Activated T-helper 1 cell treated with anti-CD3 and anti-CD28 coated beads, Interleukin-12 subunit alpha, Interleukin-12 subunit beta, Interleukin-2, Interleukin-4 antibody, amounts not matched to agents 30 ng/mL and 10 ng/mL and 1 ng/mL, durations not matched to agents 14 hours and 24 hours and 36 hours (primary cell): Measurements from ENCODE around the gene ULBP3. TPM values are rescaled to one million over a fixed set of nuclear protein-coding genes. Genes with fewer than 3 reads are reported as not detected.
"Not testable (repeated sequence)": the region's sequence is repeated elsewhere in the genome, so short reads cannot be mapped to it uniquely, and the experiment has no call there.

Source experiments
- DNase-seq: peaks from one replicate; pipeline ENCODE4 v3.0.0; 2021; ENCODE audit warnings: low spot score
- H3K27ac Mint-ChIP-seq: one replicate; pipeline ENCODE4 v1.8.0; 2021; ENCODE audit warnings: mild to moderate bottlenecking, mixed read lengths
- H3K27me3 Mint-ChIP-seq: one replicate; pipeline ENCODE4 v1.8.0; 2022; ENCODE audit warnings: mild to moderate bottlenecking, moderate library complexity, mixed read lengths; ENCODE audit not compliant: insufficient read depth
- H3K36me3 Mint-ChIP-seq: one replicate; pipeline ENCODE4 v1.8.0; 2021; ENCODE audit warnings: low read depth, mixed read lengths
- H3K4me1 Mint-ChIP-seq: one replicate; pipeline ENCODE4 v1.8.0; 2021; ENCODE audit warnings: low read depth, mixed read lengths
- H3K4me3 Mint-ChIP-seq: one replicate; pipeline ENCODE4 v1.8.0; 2021; ENCODE audit warnings: mild to moderate bottlenecking, moderate library complexity, mixed read lengths
- H3K9me3 Mint-ChIP-seq: one replicate; pipeline ENCODE4 v1.8.0; 2021; ENCODE audit warnings: mixed read lengths
- intact Hi-C: fragments of 100-400 bp; cut with micrococcal nuclease; formaldehyde crosslinking; loops from one replicate; pipeline ENCODE4 v1.15.1; 2024
- total RNA-seq: library from RNA; stranded (reverse); gene quantifications from 2 replicates; pipeline ENCODE4 v1.2.3, GENCODE V29; 2022

Gene ULBP3
- total RNA-seq, 1 donor from 2014 or later: not detected

GRCh38 chr6:150070236-150070818 lies 1.4 kb upstream of the ULBP3 start:
- Mint-ChIP-seq H3K9me3 (no peaks in the 10 kb centered on the region), H3K4me1 (peaks cover 16% of the 10 kb centered on the region), H3K36me3 (no peaks in the 10 kb centered on the region), H3K27me3 (peaks cover 34% of the 10 kb centered on the region), H3K27ac (no peak overlapping the region), H3K4me3 (no peak overlapping the region)
- no peak for DNase-seq
- intact Hi-C loops: no loop called here

GRCh38 chr6:150069706-150070105 lies 785 bp upstream of the ULBP3 start:
- peaks cover 16% of the 10 kb centered on the region for H3K4me1 Mint-ChIP-seq
- H3K27ac Mint-ChIP-seq: no peak overlapping the region
- intact Hi-C loops: loop anchor here (2.0 to 5.0 kb wide), 2 partner anchors 62 to 135 kb away; no protein-coding TSS in a partner anchor
- DNase-seq: no peak
- H3K36me3 Mint-ChIP-seq: no peaks in the 10 kb centered on the region
- peak overlapping the region; percentile 44 for H3K4me3 Mint-ChIP-seq
- H3K27me3 Mint-ChIP-seq: peaks cover 30% of the 10 kb centered on the region
- H3K9me3 Mint-ChIP-seq: no peaks in the 10 kb centered on the region

- intact Hi-C loops: loop anchor here (2.0 to 5.0 kb wide), 2 partner anchors 61 to 133 kb away; no protein-coding TSS in a partner anchor
- Mint-ChIP-seq H3K4me3 (peak overlapping the region; percentile 83), H3K9me3 (no peaks in the 10 kb centered on the region), H3K36me3 (no peaks in the 10 kb centered on the region), H3K4me1 (peaks cover 16% of the 10 kb centered on the region), H3K27me3 (peaks cover 20% of the 10 kb centered on the region), H3K27ac (no peak overlapping the region)
- DNase-seq: no peak
Measured at GRCh38 chr6:150068151-150068550, 770 bp downstream of the ULBP3 start.

GRCh38 chr6:150065083-150065482 lies 3.8 kb downstream of the ULBP3 start:
- DNase-seq: no peak
- Mint-ChIP-seq H3K27me3 (peaks cover 18% of the 10 kb centered on the region), H3K4me1 (peaks cover 9% of the 10 kb centered on the region), H3K9me3 (no peaks in the 10 kb centered on the region), H3K36me3 (no peaks in the 10 kb centered on the region), H3K4me3 (no peak overlapping the region), H3K27ac (no peak overlapping the region)
- intact Hi-C loops: loop anchor here (5.0 kb wide), 1 partner anchor 58 kb away; no protein-coding TSS in a partner anchor

GRCh38 chr6:150063640-150064039 lies 5.3 kb downstream of the ULBP3 start:
- DNase-seq: no peak
- Mint-ChIP-seq H3K27ac (no peak overlapping the region), H3K36me3 (no peaks in the 10 kb centered on the region), H3K4me1 (peaks cover 5% of the 10 kb centered on the region), H3K4me3 (no peak overlapping the region), H3K27me3 (peaks cover 20% of the 10 kb centered on the region), H3K9me3 (no peaks in the 10 kb centered on the region)
- intact Hi-C loops: no loop called here

- H3K27me3 Mint-ChIP-seq: peaks cover 22% of the 10 kb centered on the region
- H3K4me1 Mint-ChIP-seq, H3K27ac Mint-ChIP-seq, DNase-seq, intact Hi-C loops, H3K4me3 Mint-ChIP-seq, H3K9me3 Mint-ChIP-seq, H3K36me3 Mint-ChIP-seq: not testable (repeated sequence)
Measured at GRCh38 chr6:150059973-150060372, 8.9 kb downstream of the ULBP3 start.

GRCh38 chr6:150058986-150059385 lies 9.9 kb downstream of the ULBP3 start:
- no peak for DNase-seq
- Mint-ChIP-seq H3K9me3 (no peaks in the 10 kb centered on the region), H3K36me3 (no peaks in the 10 kb centered on the region), H3K27me3 (peaks cover 25% of the 10 kb centered on the region), H3K4me1 (no peaks in the 10 kb centered on the region), H3K27ac (no peak overlapping the region), H3K4me3 (no peak overlapping the region)
- intact Hi-C loops: no loop called here

- H3K36me3 Mint-ChIP-seq: no peaks in the 10 kb centered on the region
Measured at GRCh38 chr6:150058231-150058792, 10.6 kb downstream of the ULBP3 start.

GRCh38 chr6:150057501-150057951 lies 11.4 kb downstream of the ULBP3 start:
- Mint-ChIP-seq H3K9me3 (no peaks in the 10 kb centered on the region), H3K27me3 (peaks cover 29% of the 10 kb centered on the region), H3K27ac (no peak overlapping the region), H3K4me3 (no peak overlapping the region), H3K36me3 (no peaks in the 10 kb centered on the region), H3K4me1 (no peaks in the 10 kb centered on the region)
- DNase-seq: no peak
- intact Hi-C loops: no loop called here

More at GRCh38 chr6:150058231-150058792, 10.6 kb downstream of the ULBP3 start:
- Mint-ChIP-seq H3K4me3 (no peak overlapping the region), H3K9me3 (no peaks in the 10 kb centered on the region), H3K27me3 (peaks cover 25% of the 10 kb centered on the region), H3K4me1 (no peaks in the 10 kb centered on the region), H3K27ac (no peak overlapping the region)
- intact Hi-C loops: no loop called here
- no peak for DNase-seq

GRCh38 chr6:150056916-150057315 lies 12.0 kb downstream of the ULBP3 start:
- Mint-ChIP-seq H3K4me3 (no peak overlapping the region), H3K9me3 (no peaks in the 10 kb centered on the region), H3K4me1 (no peaks in the 10 kb centered on the region), H3K36me3 (no peaks in the 10 kb centered on the region), H3K27me3 (peaks cover 32% of the 10 kb centered on the region), H3K27ac (no peak overlapping the region)
- intact Hi-C loops: no loop called here
- DNase-seq: no peak

- Mint-ChIP-seq H3K36me3 (no peaks in the 10 kb centered on the region), H3K9me3 (no peaks in the 10 kb centered on the region), H3K27me3 (peaks cover 30% of the 10 kb centered on the region), H3K4me1 (no peaks in the 10 kb centered on the region), H3K27ac (no peak overlapping the region), H3K4me3 (no peak overlapping the region)
- intact Hi-C loops: no loop called here
- no peak for DNase-seq
Measured at GRCh38 chr6:150056156-150056555, 12.8 kb downstream of the ULBP3 start.

- H3K4me1 Mint-ChIP-seq: no peaks in the 10 kb centered on the region
- no peak for DNase-seq
- H3K4me3 Mint-ChIP-seq: no peak overlapping the region
- no peaks in the 10 kb centered on the region for H3K36me3 Mint-ChIP-seq
- intact Hi-C loops: no loop called here
- peaks cover 35% of the 10 kb centered on the region for H3K27me3 Mint-ChIP-seq
- no peak overlapping the region for H3K27ac Mint-ChIP-seq
- H3K9me3 Mint-ChIP-seq: no peaks in the 10 kb centered on the region
Measured at GRCh38 chr6:150055131-150055530, 13.8 kb downstream of the ULBP3 start.

- intact Hi-C loops: no loop called here
- Mint-ChIP-seq H3K36me3 (no peaks in the 10 kb centered on the region), H3K4me3 (no peak overlapping the region), H3K4me1 (no peaks in the 10 kb centered on the region), H3K27me3 (peaks cover 32% of the 10 kb centered on the region), H3K9me3 (no peaks in the 10 kb centered on the region), H3K27ac (no peak overlapping the region)
- DNase-seq: no peak
Measured at GRCh38 chr6:150053450-150053849, 15.5 kb downstream of the ULBP3 start.
